HCT116 (cell line): Measurements from ENCODE around the gene DGKK.
"Not testable (repeated sequence)": the region's sequence is repeated elsewhere in the genome, so short reads cannot be mapped to it uniquely, and the experiment has no call there.

Experiments used
- CTCF ChIP-seq, 3 experiments: fragments of 200-600 bp in 1 of 3; sonication (generic) in 1 of 3; IDR thresholded peaks in 2 of 3; conservative IDR thresholded peaks in 1 of 3; 2 replicates each; pipeline ENCODE4 v1.5.1; 2012 to 2017; ENCODE audit warnings: low read depth in 2 of 3, low read length in 2 of 3, antibody characterized with exemption in 1 of 3, borderline replicate concordance in 1 of 3, control low read depth in 1 of 3, mild to moderate bottlenecking in 1 of 3, mixed read lengths in 1 of 3, mixed run types in 1 of 3, moderate library complexity in 1 of 3; ENCODE audit not compliant: insufficient read depth in 1 of 3
- EZH2 ChIP-seq: fragments of 200-600 bp; sonication (generic); IDR thresholded peaks from 2 replicates; pipeline ENCODE4 v1.6.1; 2017; ENCODE audit warnings: antibody characterized with exemption, mixed run types
- POLR2A ChIP-seq: IDR thresholded peaks from 2 replicates; pipeline ENCODE4 v1.7.0; 2011; ENCODE audit warnings: borderline replicate concordance; ENCODE audit not compliant: insufficient read depth, insufficient read length; ENCODE audit errors: extremely low read depth
- RAD21 ChIP-seq: IDR thresholded peaks from 2 replicates; pipeline ENCODE4 v1.6.1; 2012; ENCODE audit warnings: low read depth, mild to moderate bottlenecking
- YY1 ChIP-seq: IDR thresholded peaks from 2 replicates; pipeline ENCODE4 v1.6.1; 2011; ENCODE audit warnings: low read length, low read depth, moderate library complexity, mild to moderate bottlenecking; ENCODE audit not compliant: insufficient replicate concordance; ENCODE audit errors: extremely low read depth
- TF ChIP-seq, protein P1 (sequence below): IDR thresholded peaks from 2 replicates; pipeline ENCODE4 v1.6.1; 2012; ENCODE audit warnings: low read depth

DNA sequence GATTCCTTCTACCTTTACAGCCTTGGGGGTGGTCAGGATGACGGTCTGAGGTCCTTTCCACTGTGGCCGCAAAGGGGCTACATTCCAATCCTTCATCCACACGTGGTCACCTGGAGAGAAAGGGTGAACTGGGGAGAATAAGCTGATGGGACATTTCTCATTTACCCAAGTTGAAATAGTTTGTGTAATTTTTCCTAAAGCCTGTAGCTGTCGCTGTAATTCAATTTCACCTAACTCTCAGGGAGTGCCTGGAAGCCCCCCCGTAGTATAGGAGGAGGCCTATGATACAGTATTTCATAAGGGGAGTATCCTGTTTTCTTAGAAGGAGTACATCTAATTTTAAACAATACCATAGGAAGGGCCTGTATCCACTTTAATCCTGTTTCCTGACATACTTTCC lies 138.0 kb downstream of the DGKK start:
- TF ChIP-seq EZH2, POLR2A, RAD21, YY1: not testable (repeated sequence)
- TF ChIP-seq, protein P1, sequence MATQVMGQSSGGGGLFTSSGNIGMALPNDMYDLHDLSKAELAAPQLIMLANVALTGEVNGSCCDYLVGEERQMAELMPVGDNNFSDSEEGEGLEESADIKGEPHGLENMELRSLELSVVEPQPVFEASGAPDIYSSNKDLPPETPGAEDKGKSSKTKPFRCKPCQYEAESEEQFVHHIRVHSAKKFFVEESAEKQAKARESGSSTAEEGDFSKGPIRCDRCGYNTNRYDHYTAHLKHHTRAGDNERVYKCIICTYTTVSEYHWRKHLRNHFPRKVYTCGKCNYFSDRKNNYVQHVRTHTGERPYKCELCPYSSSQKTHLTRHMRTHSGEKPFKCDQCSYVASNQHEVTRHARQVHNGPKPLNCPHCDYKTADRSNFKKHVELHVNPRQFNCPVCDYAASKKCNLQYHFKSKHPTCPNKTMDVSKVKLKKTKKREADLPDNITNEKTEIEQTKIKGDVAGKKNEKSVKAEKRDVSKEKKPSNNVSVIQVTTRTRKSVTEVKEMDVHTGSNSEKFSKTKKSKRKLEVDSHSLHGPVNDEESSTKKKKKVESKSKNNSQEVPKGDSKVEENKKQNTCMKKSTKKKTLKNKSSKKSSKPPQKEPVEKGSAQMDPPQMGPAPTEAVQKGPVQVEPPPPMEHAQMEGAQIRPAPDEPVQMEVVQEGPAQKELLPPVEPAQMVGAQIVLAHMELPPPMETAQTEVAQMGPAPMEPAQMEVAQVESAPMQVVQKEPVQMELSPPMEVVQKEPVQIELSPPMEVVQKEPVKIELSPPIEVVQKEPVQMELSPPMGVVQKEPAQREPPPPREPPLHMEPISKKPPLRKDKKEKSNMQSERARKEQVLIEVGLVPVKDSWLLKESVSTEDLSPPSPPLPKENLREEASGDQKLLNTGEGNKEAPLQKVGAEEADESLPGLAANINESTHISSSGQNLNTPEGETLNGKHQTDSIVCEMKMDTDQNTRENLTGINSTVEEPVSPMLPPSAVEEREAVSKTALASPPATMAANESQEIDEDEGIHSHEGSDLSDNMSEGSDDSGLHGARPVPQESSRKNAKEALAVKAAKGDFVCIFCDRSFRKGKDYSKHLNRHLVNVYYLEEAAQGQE, result not testable (repeated sequence)
- peak in 2 of 3 experiments; percentile 1 to 26; a peak in 1 of 6 replicates for TF ChIP-seq CTCF (IDR thresholded peaks at IDR 0.05 in 2 of 3, conservative IDR thresholded peaks at IDR 0.05 in 1 of 3; ENCODE audit: borderline replicate concordance in 1 of 3, insufficient read depth in 1 of 3, low read depth in 2 of 3, low read length in 2 of 3)
